Activated CD4-positive, alpha-beta T cell treated with anti-CD3 and anti-CD28 coated beads for 48 hours (primary cell): ENCODE data around the gene CCDC122.

Experiments
- DNase-seq: peaks from one replicate; pipeline ENCODE4 v3.0.0-alpha.2; 2020

CCDC122 gene

GRCh38 chr13:43878892-43879754 lies at the start of gene CCDC122:
Gene CCDC122 (minus strand): TSS chr13:43879740. CDS start chr13:43869376, 10,364 bp downstream.
- DNase-seq = peak; percentile 85

GRCh38 chr13:43924549-43925245 lies 45.2 kb upstream of the CCDC122 start:
- DNase-seq = no peak

- DNase-seq = no peak
Observed at GRCh38 chr13:43920965-43921674, 41.6 kb upstream of the CCDC122 start.

- no peak for DNase-seq
Observed at GRCh38 chr13:43918636-43919035, 39.1 kb upstream of the CCDC122 start.

GRCh38 chr13:43916828-43917227 lies 37.3 kb upstream of the CCDC122 start:
- DNase-seq = no peak

GRCh38 chr13:43915451-43915850 lies 35.9 kb upstream of the CCDC122 start:
- DNase-seq = no peak

- DNase-seq = no peak
Observed at GRCh38 chr13:43911871-43912270, 32.3 kb upstream of the CCDC122 start.

GRCh38 chr13:43911278-43911677 lies 31.7 kb upstream of the CCDC122 start:
- no peak for DNase-seq

GRCh38 chr13:43910856-43911255 lies 31.3 kb upstream of the CCDC122 start:
- no peak for DNase-seq

GRCh38 chr13:43908156-43909126 lies 28.9 kb upstream of the CCDC122 start:
- peak; percentile 12 for DNase-seq

- DNase-seq = peak; percentile 13
Observed at GRCh38 chr13:43905435-43906031, 26.0 kb upstream of the CCDC122 start.

GRCh38 chr13:43895940-43896339 lies 16.4 kb upstream of the CCDC122 start:
- DNase-seq = no peak

- DNase-seq = no peak
Observed at GRCh38 chr13:43894438-43894837, 14.9 kb upstream of the CCDC122 start.

- DNase-seq = no peak
Observed at GRCh38 chr13:43884222-43884621, 4.7 kb upstream of the CCDC122 start.

- no peak for DNase-seq
Observed at GRCh38 chr13:43883631-43884030, 4.1 kb upstream of the CCDC122 start.

GRCh38 chr13:43881580-43881979 lies 2.0 kb upstream of the CCDC122 start:
- DNase-seq = no peak

- no peak for DNase-seq
Observed at GRCh38 chr13:43880926-43881325, 1.4 kb upstream of the CCDC122 start.

- no peak for DNase-seq
Observed at GRCh38 chr13:43880214-43880855, 795 bp upstream of the CCDC122 start.

GRCh38 chr13:43879755-43880181 lies 228 bp upstream of the CCDC122 start, which contains the start of gene LACC1:
Gene LACC1 (plus strand): TSS chr13:43879904. CDS start chr13:43880986, 1,082 bp downstream.
- peak; percentile 47 for DNase-seq

- DNase-seq = no peak
Observed at GRCh38 chr13:43877766-43878165, 1.8 kb downstream of the CCDC122 start.

- DNase-seq = no peak
Observed at GRCh38 chr13:43877326-43877725, 2.2 kb downstream of the CCDC122 start.
